Smooth muscle cell (in vitro differentiated cells): ENCODE measurements around the gene EPN3. TPM values are rescaled to one million over a fixed set of nuclear protein-coding genes. Genes with fewer than 3 reads are reported as not detected.

ENCODE experiments used
- DNase-seq: peaks from one replicate; lab custom pipeline; 2025; ENCODE audit not compliant: unreplicated experiment; lab: John Stamatoyannopoulos, UW
- H2AFZ ChIP-seq: fragments of 200-600 bp; sonication (generic); 2 replicates; pipeline ENCODE4 v1.6.0; 2016; ENCODE audit warnings: antibody characterized with exemption, low read depth, mild to moderate bottlenecking
- H3F3A ChIP-seq: fragments of 200-600 bp; sonication (generic); 2 replicates; pipeline ENCODE4 v1.6.0; 2017; ENCODE audit warnings: antibody characterized with exemption, low read depth
- H3K27ac ChIP-seq: fragments of 200-600 bp; sonication (generic); 2 replicates; pipeline ENCODE4 v1.5.1; 2016; ENCODE audit warnings: low read depth, mild to moderate bottlenecking
- H3K27me3 ChIP-seq: fragments of 200-600 bp; sonication (generic); 2 replicates; pipeline ENCODE4 v1.6.1; 2016; ENCODE audit warnings: low read depth, mild to moderate bottlenecking
- H3K36me3 ChIP-seq: fragments of 200-600 bp; sonication (generic); 2 replicates; pipeline ENCODE4 v1.5.1; 2016; ENCODE audit warnings: low read depth
- H3K4me1 ChIP-seq: fragments of 200-600 bp; sonication (generic); 2 replicates; pipeline ENCODE4 v1.5.1; 2016; ENCODE audit warnings: low read depth
- H3K4me2 ChIP-seq: fragments of 200-600 bp; sonication (generic); 2 replicates; pipeline ENCODE4 v1.6.0; 2016; ENCODE audit warnings: mild to moderate bottlenecking
- H3K4me3 ChIP-seq: fragments of 200-600 bp; sonication (generic); 2 replicates; pipeline ENCODE4 v1.5.1; 2016; ENCODE audit warnings: mild to moderate bottlenecking
- H3K79me2 ChIP-seq: fragments of 200-600 bp; sonication (generic); 2 replicates; pipeline ENCODE4 v1.6.0; 2016; ENCODE audit warnings: low read depth, mild to moderate bottlenecking
- H3K9ac ChIP-seq: fragments of 200-600 bp; sonication (generic); 2 replicates; pipeline ENCODE4 v1.6.0; 2016; ENCODE audit warnings: low read depth
- H3K9me3 ChIP-seq: fragments of 200-600 bp; sonication (generic); replicated peaks from 2 replicates; pipeline ENCODE4 v1.5.1; 2016; ENCODE audit warnings: low read depth
- H4K20me1 ChIP-seq: fragments of 200-600 bp; sonication (generic); 2 replicates; pipeline ENCODE4 v1.6.0; 2016; ENCODE audit warnings: low read depth
- WGBS: methylation state at CpG from one replicate; pipeline ENCODE4 v1.1.7; 2016; ENCODE audit warnings: low lambda C conversion rate; 5-methylcytosine and 5-hydroxymethylcytosine counted together
- polyA plus RNA-seq: library from polyadenylated mRNA; unstranded; fragments of >200 nt; fragmentation: Nextera tagmentation; extraction: Ambion mirVana; gene quantifications from 2 replicates; pipeline ENCODE4 v1.2.1, GENCODE V29; 2016
- total RNA-seq: library from RNA; depleted of rRNA; stranded (reverse); fragments of >200 nt; gene quantifications from 2 replicates; pipeline ENCODE4 v1.2.3, GENCODE V29; 2014
- TF ChIP-seq, protein P1 (sequence below): fragments of 200-600 bp; sonication (generic); IDR thresholded peaks from 2 replicates; pipeline ENCODE4 v1.5.1; 2017; ENCODE audit warnings: borderline replicate concordance, mild to moderate bottlenecking, antibody characterized with exemption; ENCODE audit not compliant: insufficient read depth, poor library complexity, severe bottlenecking

EPN3 gene
- total and polyA plus RNA-seq, 2 experiments from 2014 or later = 3.9 to 5.1 TPM

DNA sequence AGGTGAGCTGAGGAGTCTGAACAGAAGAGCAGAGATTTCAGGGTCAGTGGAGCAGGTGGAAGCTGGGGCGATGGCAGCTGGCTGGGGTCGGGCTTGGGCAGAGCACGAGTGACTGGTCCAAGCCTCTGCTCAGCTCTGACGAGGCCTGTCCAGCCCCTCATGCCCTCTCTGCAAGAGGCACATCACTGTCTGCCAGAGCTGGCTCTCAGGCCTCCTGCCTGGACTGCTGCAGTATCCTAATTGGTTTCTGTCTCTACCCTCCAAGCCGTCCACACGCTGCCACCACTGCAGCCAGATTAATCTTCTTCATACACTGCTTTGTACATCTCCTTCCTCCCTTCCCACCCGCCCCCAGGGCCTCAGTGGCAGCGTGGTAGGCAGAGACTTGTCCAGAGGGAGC, 53.4 kb downstream of the EPN3 start:
- WGBS = 86% methylated on average over 8 of the region's 8 CpGs

DNA sequence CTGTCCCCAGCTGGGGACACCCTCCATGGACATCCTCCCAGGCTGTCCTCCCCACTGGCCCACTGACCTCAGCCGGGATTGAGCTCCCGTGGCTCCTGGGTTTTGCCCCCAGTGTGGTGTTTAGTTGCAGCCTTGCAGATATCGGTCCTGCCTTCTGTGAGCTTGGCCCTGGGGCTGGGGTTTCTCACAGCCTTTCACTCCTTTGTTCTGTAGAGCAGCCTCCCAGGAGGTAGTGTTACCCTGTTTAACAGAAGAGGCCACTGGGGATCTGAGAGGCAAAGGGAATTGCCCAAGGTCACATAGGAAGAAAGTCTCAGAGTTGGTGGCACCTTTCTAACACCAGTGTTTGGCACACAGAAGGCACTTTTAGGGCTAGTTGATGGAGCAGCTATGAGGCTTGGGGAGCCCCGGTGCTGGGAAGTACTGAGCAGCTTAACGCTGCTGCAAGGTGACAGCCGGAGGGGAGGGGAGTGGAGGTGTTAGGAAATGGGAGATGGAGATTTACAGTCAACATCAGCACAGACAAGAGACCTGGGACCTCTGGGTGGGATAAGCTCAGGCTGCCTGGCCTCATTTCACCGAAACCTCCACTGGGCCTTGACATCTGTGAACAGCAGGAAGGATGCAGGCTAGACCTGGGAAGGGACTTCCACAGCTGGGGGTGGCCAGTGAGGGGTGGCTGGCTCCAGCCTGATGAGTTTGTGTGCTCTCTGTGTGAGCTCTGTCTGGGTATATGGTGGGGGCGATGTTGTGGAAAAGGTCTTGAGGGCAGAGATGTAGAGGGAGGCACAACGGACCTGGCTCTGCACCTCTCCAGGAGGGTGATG, 54.1 kb downstream of the EPN3 start:
- no peak for DNase-seq
- Histone ChIP-seq H3K9ac (no peak overlapping the region), H3K79me2 (no peaks in the 10 kb centered on the region), H3K9me3 (no peaks in the 10 kb centered on the region), H4K20me1 (no peaks in the 10 kb centered on the region), H3K4me1 (no peaks in the 10 kb centered on the region), H3K27me3 (no peaks in the 10 kb centered on the region), H2AFZ (no peak overlapping the region), H3K4me2 (no peak overlapping the region), H3K36me3 (no peaks in the 10 kb centered on the region), H3K4me3 (no peak overlapping the region), H3F3A (no peaks in the 10 kb centered on the region), H3K27ac (no peak overlapping the region)
- TF ChIP-seq, protein P1, sequence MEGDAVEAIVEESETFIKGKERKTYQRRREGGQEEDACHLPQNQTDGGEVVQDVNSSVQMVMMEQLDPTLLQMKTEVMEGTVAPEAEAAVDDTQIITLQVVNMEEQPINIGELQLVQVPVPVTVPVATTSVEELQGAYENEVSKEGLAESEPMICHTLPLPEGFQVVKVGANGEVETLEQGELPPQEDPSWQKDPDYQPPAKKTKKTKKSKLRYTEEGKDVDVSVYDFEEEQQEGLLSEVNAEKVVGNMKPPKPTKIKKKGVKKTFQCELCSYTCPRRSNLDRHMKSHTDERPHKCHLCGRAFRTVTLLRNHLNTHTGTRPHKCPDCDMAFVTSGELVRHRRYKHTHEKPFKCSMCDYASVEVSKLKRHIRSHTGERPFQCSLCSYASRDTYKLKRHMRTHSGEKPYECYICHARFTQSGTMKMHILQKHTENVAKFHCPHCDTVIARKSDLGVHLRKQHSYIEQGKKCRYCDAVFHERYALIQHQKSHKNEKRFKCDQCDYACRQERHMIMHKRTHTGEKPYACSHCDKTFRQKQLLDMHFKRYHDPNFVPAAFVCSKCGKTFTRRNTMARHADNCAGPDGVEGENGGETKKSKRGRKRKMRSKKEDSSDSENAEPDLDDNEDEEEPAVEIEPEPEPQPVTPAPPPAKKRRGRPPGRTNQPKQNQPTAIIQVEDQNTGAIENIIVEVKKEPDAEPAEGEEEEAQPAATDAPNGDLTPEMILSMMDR = no peak
- WGBS = 86% methylated on average over 9 of the region's 9 CpGs

More for the DNA sequence above, 53.4 kb downstream of the EPN3 start:
- TF ChIP-seq, protein P1 = no peak
- Histone ChIP-seq H4K20me1 (no peaks in the 10 kb centered on the region), H3K4me2 (no peak overlapping the region), H3K9ac (no peak overlapping the region), H3K36me3 (no peaks in the 10 kb centered on the region), H3K9me3 (no peaks in the 10 kb centered on the region), H2AFZ (no peak overlapping the region), H3K27ac (no peak overlapping the region), H3K79me2 (no peaks in the 10 kb centered on the region), H3F3A (no peaks in the 10 kb centered on the region), H3K27me3 (no peaks in the 10 kb centered on the region), H3K4me3 (no peak overlapping the region), H3K4me1 (no peaks in the 10 kb centered on the region)
- no peak for DNase-seq

DNA sequence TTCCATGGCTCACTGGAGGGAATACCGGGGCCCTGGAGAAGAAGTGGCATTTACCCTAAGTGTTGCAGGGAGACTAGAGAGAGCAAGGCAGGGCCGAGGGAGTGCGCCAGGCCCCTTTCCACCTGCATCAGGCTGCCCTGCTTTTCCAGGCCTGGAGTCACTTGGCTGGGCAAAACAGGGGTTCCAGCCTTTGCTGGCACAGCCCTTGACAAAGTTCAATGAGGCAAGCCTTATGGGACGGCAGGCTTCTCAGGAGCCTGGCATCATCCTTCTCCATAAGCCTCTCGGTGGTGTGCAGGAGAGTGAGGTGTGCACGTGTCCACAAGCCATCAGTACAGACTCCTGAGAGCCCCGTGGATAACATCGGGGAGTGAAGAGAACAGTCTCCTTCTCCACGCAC, 55.0 kb downstream of the EPN3 start:
- Histone ChIP-seq H3K9me3 (no peaks in the 10 kb centered on the region), H3F3A (no peaks in the 10 kb centered on the region), H3K27me3 (no peaks in the 10 kb centered on the region), H3K79me2 (no peaks in the 10 kb centered on the region), H3K4me3 (no peak overlapping the region), H2AFZ (no peak overlapping the region), H3K4me2 (no peak overlapping the region), H3K9ac (no peak overlapping the region), H4K20me1 (no peaks in the 10 kb centered on the region), H3K4me1 (peaks cover under 1% of the 10 kb centered on the region), H3K36me3 (no peaks in the 10 kb centered on the region), H3K27ac (no peak overlapping the region)
- DNase-seq = no peak
- 85% methylated on average over 9 of the region's 9 CpGs for WGBS
- TF ChIP-seq, protein P1 = no peak
